CD14-positive monocyte (primary cell): ENCODE results near the gene NIPBL. TPM values are rescaled to one million over a fixed set of nuclear protein-coding genes. Genes with fewer than 3 reads are reported as not detected.

Experiments
- DNase-seq, 3 donors: peaks; one replicate each; pipeline ENCODE4 v3.0.0-alpha.2; 2011 to 2022
- H2AFZ ChIP-seq: 2 replicates; pipeline ENCODE4 v1.6.0; 2012; ENCODE audit warnings: mild to moderate bottlenecking, low read depth, low read length, inconsistent platforms; ENCODE audit not compliant: insufficient read depth, poor library complexity, severe bottlenecking
- H3K27ac ChIP-seq, 2 donors: 1 replicate in 1 of 2; 2 replicates in 1 of 2; pipeline ENCODE4 v1.5.1; 2012 to 2013; ENCODE audit warnings: low read length in 2 of 2, control low read depth in 1 of 2, inconsistent platforms in 1 of 2, low read depth in 1 of 2, mild to moderate bottlenecking in 1 of 2
- H3K27me3 ChIP-seq, 2 donors: one replicate each; pipeline versions ENCODE4 v1.6.0 to v1.6.1; 2011 to 2013; ENCODE audit warnings: low read length in 2 of 2; ENCODE audit not compliant: control insufficient read depth in 2 of 2, insufficient read depth in 2 of 2
- H3K36me3 ChIP-seq, 2 donors: replicated peaks in 1 of 2; 1 replicate in 1 of 2; 2 replicates in 1 of 2; pipeline versions ENCODE4 v1.5.1 to v1.6.1; 2012 to 2013; ENCODE audit warnings: low read length in 2 of 2, control low read depth in 1 of 2, inconsistent platforms in 1 of 2, mild to moderate bottlenecking in 1 of 2; ENCODE audit not compliant: insufficient read depth in 2 of 2, control insufficient read depth in 1 of 2
- H3K4me1 ChIP-seq, 2 donors: 1 replicate in 1 of 2; 2 replicates in 1 of 2; pipeline versions ENCODE4 v1.5.1 to v1.6.1; 2012 to 2013; ENCODE audit warnings: low read length in 2 of 2, control low read depth in 1 of 2, inconsistent platforms in 1 of 2, mild to moderate bottlenecking in 1 of 2, moderate library complexity in 1 of 2; ENCODE audit not compliant: insufficient read depth in 2 of 2, control insufficient read depth in 1 of 2
- H3K4me2 ChIP-seq: replicated peaks from 2 replicates; pipeline ENCODE3; 2012; ENCODE audit warnings: low read length, moderate library complexity, mild to moderate bottlenecking; ENCODE audit not compliant: poor library complexity, severe bottlenecking; ENCODE audit errors: extremely low read depth
- H3K4me3 ChIP-seq, 3 experiments: fragments of 200-600 bp in 1 of 3; sonication (generic) in 1 of 3; replicated peaks in 1 of 3; 1 replicate in 2 of 3; 2 replicates in 1 of 3; pipeline ENCODE4 v1.5.1; 2011 to 2013; ENCODE audit warnings: low read length in 3 of 3, mild to moderate bottlenecking in 3 of 3, control low read depth in 2 of 3, low read depth in 2 of 3, inconsistent platforms in 1 of 3, moderate library complexity in 1 of 3
- H3K79me2 ChIP-seq: 2 replicates; pipeline ENCODE4 v1.6.0; 2012; ENCODE audit warnings: mild to moderate bottlenecking, control low read depth, inconsistent platforms, low read length, moderate library complexity; ENCODE audit not compliant: insufficient read depth
- H3K9ac ChIP-seq: 2 replicates; pipeline ENCODE4 v1.6.0; 2017; ENCODE audit warnings: low read length, mild to moderate bottlenecking; ENCODE audit not compliant: insufficient read depth, poor library complexity, severe bottlenecking
- H3K9me3 ChIP-seq, 2 donors: replicated peaks in 1 of 2; 1 replicate in 1 of 2; 2 replicates in 1 of 2; pipeline versions ENCODE4 v1.5.1 to v1.6.1; 2012 to 2013; ENCODE audit warnings: low read length in 2 of 2, control low read depth in 1 of 2; ENCODE audit not compliant: control insufficient read depth in 1 of 2, insufficient read depth in 1 of 2
- H4K20me1 ChIP-seq: 2 replicates; pipeline ENCODE4 v1.6.0; 2012; ENCODE audit warnings: mild to moderate bottlenecking, low read length, control low read depth, moderate library complexity; ENCODE audit not compliant: insufficient read depth
- H3K27ac Mint-ChIP-seq, 7 donors: one replicate each; pipeline ENCODE4 v1.8.0; 2020; ENCODE audit warnings: mild to moderate bottlenecking in 7 of 7, mixed read lengths in 7 of 7, moderate library complexity in 6 of 7, inconsistent platforms in 2 of 7
- H3K27me3 Mint-ChIP-seq, 3 donors: one replicate each; pipeline ENCODE4 v1.8.0; 2021 to 2022; ENCODE audit warnings: low read depth in 3 of 3, mild to moderate bottlenecking in 3 of 3, mixed read lengths in 3 of 3, moderate library complexity in 3 of 3, inconsistent platforms in 1 of 3
- H3K36me3 Mint-ChIP-seq, 2 donors: one replicate each; pipeline ENCODE4 v1.8.0; 2020; ENCODE audit warnings: mixed read lengths in 2 of 2, inconsistent platforms in 1 of 2, mild to moderate bottlenecking in 1 of 2
- H3K4me1 Mint-ChIP-seq: one replicate; pipeline ENCODE4 v1.8.0; 2020; ENCODE audit warnings: mild to moderate bottlenecking, mixed read lengths
- H3K4me3 Mint-ChIP-seq, 2 donors: one replicate each; pipeline ENCODE4 v1.8.0; 2020; ENCODE audit warnings: mild to moderate bottlenecking in 2 of 2, mixed read lengths in 2 of 2, moderate library complexity in 1 of 2
- H3K9me3 Mint-ChIP-seq, 7 donors: one replicate each; pipeline ENCODE4 v1.8.0; 2020 to 2022; ENCODE audit warnings: mixed read lengths in 7 of 7, mild to moderate bottlenecking in 6 of 7, moderate library complexity in 6 of 7, inconsistent platforms in 2 of 7
- CTCF ChIP-seq: fragments of 200-600 bp; IDR thresholded peaks from one replicate; pipeline ENCODE4 v1.8.0; 2022; ENCODE audit warnings: antibody characterized with exemption, mild to moderate bottlenecking
- intact Hi-C, 2 donors: fragments of 100-400 bp; cut with micrococcal nuclease; formaldehyde crosslinking; loops; one replicate each; pipeline versions ENCODE4 v1.15.0 to v1.15.1; 2023
- polyA plus RNA-seq, 3 donors: library from polyadenylated mRNA; depleted of rRNA in 1 of 3; unstranded in 2 of 3; stranded (reverse) in 1 of 3; fragments of 300-500 nt in 2 of 3; fragments of >200 nt in 1 of 3; fragmentation: Illumina TruSeq in 2 of 3; gene quantifications; 1 replicate in 2 of 3; 2 replicates in 1 of 3; pipeline ENCODE4 v1.2.3, GENCODE V29; 2012 to 2021

NIPBL gene
- polyA plus RNA-seq, 3 donors = 6.6 to 36.0 (median 16.2) TPM

DNA sequence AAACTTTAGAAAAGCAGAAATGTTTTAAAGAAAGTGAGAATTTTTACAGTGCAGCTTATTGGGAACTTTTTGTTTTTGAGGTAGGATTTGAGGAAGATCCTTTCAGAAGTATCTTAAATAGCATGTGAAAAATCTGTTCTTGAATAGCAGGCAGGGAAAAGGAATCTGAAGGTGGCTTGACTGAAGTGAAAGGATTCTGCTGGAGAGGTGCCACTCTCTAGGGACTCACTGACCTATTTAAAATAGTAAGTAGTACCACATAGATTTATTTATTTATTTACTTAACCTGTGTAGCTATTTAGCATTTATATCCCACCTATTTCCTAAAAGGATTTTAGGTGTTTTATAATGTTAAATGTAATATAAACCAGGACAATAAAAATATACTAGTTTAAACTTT lies 69.1 kb downstream of the NIPBL start:
- H3K79me2 ChIP-seq = peaks cover 98% of the 10 kb centered on the region
- H3K9me3 ChIP-seq = no peaks in the 10 kb centered on the region
- no peaks in the 10 kb centered on the region for H3K9me3 Mint-ChIP-seq
- no peak overlapping the region for H3K9ac ChIP-seq
- no peak overlapping the region for H3K27ac ChIP-seq
- no peak for DNase-seq
- no peak overlapping the region for H2AFZ ChIP-seq
- no peak overlapping the region for H3K27ac Mint-ChIP-seq
- no peaks in the 10 kb centered on the region for H3K27me3 Mint-ChIP-seq
- peaks cover 2 to 8% of the 10 kb centered on the region in 2 donors for H3K4me1 ChIP-seq
- no peaks in the 10 kb centered on the region for H3K27me3 ChIP-seq
- no peaks in the 10 kb centered on the region for H3K36me3 ChIP-seq
- peaks cover 100% of the 10 kb centered on the region for H4K20me1 ChIP-seq
- intact Hi-C loops = loop anchor here in 1 of 2 donors (10.0 kb wide), 1 partner anchor 201 kb away; no protein-coding TSS in a partner anchor
- H3K36me3 Mint-ChIP-seq = no peaks in the 10 kb centered on the region
- H3K4me2 ChIP-seq = no peak overlapping the region
- H3K4me3 ChIP-seq = no peak overlapping the region
- H3K4me3 Mint-ChIP-seq = no peak overlapping the region
- no peak for TF ChIP-seq CTCF
- peaks cover 11% of the 10 kb centered on the region for H3K4me1 Mint-ChIP-seq

- Histone ChIP-seq H3K4me3 (no peak overlapping the region), H3K27ac (no peak overlapping the region), H3K36me3 (no peaks in the 10 kb centered on the region), H3K9me3 (no peaks in the 10 kb centered on the region), H4K20me1 (peaks cover 100% of the 10 kb centered on the region), H3K27me3 (no peaks in the 10 kb centered on the region), H3K4me2 (no peak overlapping the region), H3K79me2 (peaks cover 98% of the 10 kb centered on the region), H2AFZ (no peak overlapping the region), H3K9ac (no peak overlapping the region), H3K4me1 (peaks cover 2 to 8% of the 10 kb centered on the region in 2 donors)
- Mint-ChIP-seq H3K4me1 (peaks cover 10% of the 10 kb centered on the region), H3K36me3 (no peaks in the 10 kb centered on the region), H3K27ac (peak overlapping the region in 1 of 7 donors; percentile 20), H3K27me3 (no peaks in the 10 kb centered on the region), H3K4me3 (no peak overlapping the region), H3K9me3 (no peaks in the 10 kb centered on the region)
- intact Hi-C loops = loop anchor here in 1 of 2 donors (10.0 kb wide), 1 partner anchor 201 kb away; no protein-coding TSS in a partner anchor
- TF ChIP-seq CTCF = no peak
- no peak for DNase-seq
Observed at GRCh38 chr5:36946101-36946500, 69.5 kb downstream of the NIPBL start.
